ENCODE results near the gene PRDM2.

- no peak for TF ChIP-seq EZH2 (optimal IDR thresholded peaks at IDR 0.05; ENCODE audit: low read depth, low read length)
- TF ChIP-seq, protein P1, sequence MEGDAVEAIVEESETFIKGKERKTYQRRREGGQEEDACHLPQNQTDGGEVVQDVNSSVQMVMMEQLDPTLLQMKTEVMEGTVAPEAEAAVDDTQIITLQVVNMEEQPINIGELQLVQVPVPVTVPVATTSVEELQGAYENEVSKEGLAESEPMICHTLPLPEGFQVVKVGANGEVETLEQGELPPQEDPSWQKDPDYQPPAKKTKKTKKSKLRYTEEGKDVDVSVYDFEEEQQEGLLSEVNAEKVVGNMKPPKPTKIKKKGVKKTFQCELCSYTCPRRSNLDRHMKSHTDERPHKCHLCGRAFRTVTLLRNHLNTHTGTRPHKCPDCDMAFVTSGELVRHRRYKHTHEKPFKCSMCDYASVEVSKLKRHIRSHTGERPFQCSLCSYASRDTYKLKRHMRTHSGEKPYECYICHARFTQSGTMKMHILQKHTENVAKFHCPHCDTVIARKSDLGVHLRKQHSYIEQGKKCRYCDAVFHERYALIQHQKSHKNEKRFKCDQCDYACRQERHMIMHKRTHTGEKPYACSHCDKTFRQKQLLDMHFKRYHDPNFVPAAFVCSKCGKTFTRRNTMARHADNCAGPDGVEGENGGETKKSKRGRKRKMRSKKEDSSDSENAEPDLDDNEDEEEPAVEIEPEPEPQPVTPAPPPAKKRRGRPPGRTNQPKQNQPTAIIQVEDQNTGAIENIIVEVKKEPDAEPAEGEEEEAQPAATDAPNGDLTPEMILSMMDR (IDR thresholded peaks at IDR 0.05; ENCODE audit: low read length): no peak
Measured at GRCh38 chr1:13760921-13761320, 60.9 kb downstream of the PRDM2 start.
